ENCODE measurements around the gene AUTS2. TPM values are rescaled to one million over a fixed set of nuclear protein-coding genes. Genes with fewer than 3 reads are reported as not detected.

The AUTS2 gene
- total RNA-seq, 1 experiment from 2014 or later: not detected

- Mint-ChIP-seq H3K27ac (ENCODE audit: unreplicated experiment) (no peak overlapping the region), H3K9me3 (ENCODE audit: low read depth, unreplicated experiment) (peaks cover 5% of the 10 kb centered on the region), H3K4me3 (ENCODE audit: low read depth, unreplicated experiment) (no peak overlapping the region), H3K4me1 (ENCODE audit: low read depth, unreplicated experiment) (no peaks in the 10 kb centered on the region), H3K27me3 (ENCODE audit: unreplicated experiment) (no peaks in the 10 kb centered on the region), H3K36me3 (ENCODE audit: insufficient read depth, unreplicated experiment) (no peaks in the 10 kb centered on the region)
- TF ChIP-seq CTCF (IDR thresholded peaks at IDR 0.05; ENCODE audit: unreplicated experiment): no peak
- intact Hi-C loops (cut with micrococcal nuclease; ENCODE audit: unreplicated experiment): no loop called here
- CTCF ChIA-PET: no interaction called here
- BruUV-seq (replicated peaks): no TSS peak
- no peak for DNase-seq
Measured at GRCh38 chr7:70132852-70133690, 534.8 kb downstream of the AUTS2 start.

GRCh38 chr7:70134029-70134770 lies 535.9 kb downstream of the AUTS2 start:
- intact Hi-C loops (cut with micrococcal nuclease; ENCODE audit: unreplicated experiment): no loop called here
- TF ChIP-seq CTCF (IDR thresholded peaks at IDR 0.05; ENCODE audit: unreplicated experiment): no peak
- CTCF ChIA-PET: no interaction called here
- Mint-ChIP-seq H3K36me3 (ENCODE audit: insufficient read depth, unreplicated experiment) (no peaks in the 10 kb centered on the region), H3K27ac (ENCODE audit: unreplicated experiment) (no peak overlapping the region), H3K9me3 (ENCODE audit: low read depth, unreplicated experiment) (peaks cover 2% of the 10 kb centered on the region), H3K27me3 (ENCODE audit: unreplicated experiment) (no peaks in the 10 kb centered on the region), H3K4me3 (ENCODE audit: low read depth, unreplicated experiment) (no peak overlapping the region), H3K4me1 (ENCODE audit: low read depth, unreplicated experiment) (no peaks in the 10 kb centered on the region)
- no TSS peak for BruUV-seq (replicated peaks)
- DNase-seq: no peak

GRCh38 chr7:70135656-70136055 lies 537.4 kb downstream of the AUTS2 start:
- H3K4me3 Mint-ChIP-seq (ENCODE audit: low read depth, unreplicated experiment): no peak overlapping the region
- CTCF ChIA-PET: no interaction called here
- no TSS peak for BruUV-seq (replicated peaks)
- no peak overlapping the region for H3K27ac Mint-ChIP-seq (ENCODE audit: unreplicated experiment)
- no peaks in the 10 kb centered on the region for H3K4me1 Mint-ChIP-seq (ENCODE audit: low read depth, unreplicated experiment)
- TF ChIP-seq CTCF (IDR thresholded peaks at IDR 0.05; ENCODE audit: unreplicated experiment): no peak
- H3K27me3 Mint-ChIP-seq (ENCODE audit: unreplicated experiment): no peaks in the 10 kb centered on the region
- H3K36me3 Mint-ChIP-seq (ENCODE audit: insufficient read depth, unreplicated experiment): no peaks in the 10 kb centered on the region
- intact Hi-C loops (cut with micrococcal nuclease; ENCODE audit: unreplicated experiment): no loop called here
- H3K9me3 Mint-ChIP-seq (ENCODE audit: low read depth, unreplicated experiment): no peaks in the 10 kb centered on the region
- no peak for DNase-seq

- intact Hi-C loops (cut with micrococcal nuclease; ENCODE audit: unreplicated experiment): no loop called here
- Mint-ChIP-seq H3K27ac (ENCODE audit: unreplicated experiment) (no peak overlapping the region), H3K9me3 (ENCODE audit: low read depth, unreplicated experiment) (peaks cover 5% of the 10 kb centered on the region), H3K4me1 (ENCODE audit: low read depth, unreplicated experiment) (no peaks in the 10 kb centered on the region), H3K36me3 (ENCODE audit: insufficient read depth, unreplicated experiment) (no peaks in the 10 kb centered on the region), H3K4me3 (ENCODE audit: low read depth, unreplicated experiment) (no peak overlapping the region), H3K27me3 (ENCODE audit: unreplicated experiment) (no peaks in the 10 kb centered on the region)
- DNase-seq: no peak
- TF ChIP-seq CTCF (IDR thresholded peaks at IDR 0.05; ENCODE audit: unreplicated experiment): no peak
- CTCF ChIA-PET: no interaction called here
- BruUV-seq (replicated peaks): no TSS peak
Measured at GRCh38 chr7:70137126-70137525, 538.9 kb downstream of the AUTS2 start.
